ENCODE results near the gene ENOX1.

Gene ENOX1

GRCh38 chr13:43675577-43675976, 111.2 kb downstream of the ENOX1 start:
- TF ChIP-seq ARNTL (CRISPR knock-in tag; IDR thresholded peaks at IDR 0.05; ENCODE audit: borderline replicate concordance, low read depth) (no peak), ISL1 (CRISPR knock-in tag; IDR thresholded peaks at IDR 0.05) (no peak), ZNF565 (CRISPR knock-in tag; conservative IDR thresholded peaks at IDR 0.05; ENCODE audit: low read depth) (no peak), RARB (CRISPR knock-in tag; IDR thresholded peaks at IDR 0.05) (no peak), PPARA (CRISPR knock-in tag; IDR thresholded peaks at IDR 0.05; ENCODE audit: borderline replicate concordance) (no peak), BACH2 (CRISPR knock-in tag; IDR thresholded peaks at IDR 0.05; ENCODE audit: borderline replicate concordance) (no peak), CREB5 (CRISPR knock-in tag; IDR thresholded peaks at IDR 0.05; ENCODE audit: low read depth) (no peak), ESRRG (CRISPR knock-in tag; IDR thresholded peaks at IDR 0.05) (no peak), POU6F1 (CRISPR knock-in tag; IDR thresholded peaks at IDR 0.05; ENCODE audit: borderline replicate concordance, low read depth) (no peak), ZNF8 (CRISPR knock-in tag; IDR thresholded peaks at IDR 0.05) (no peak), SNAI2 (CRISPR knock-in tag; IDR thresholded peaks at IDR 0.05) (no peak)
- no peak for ATAC-seq

DNA sequence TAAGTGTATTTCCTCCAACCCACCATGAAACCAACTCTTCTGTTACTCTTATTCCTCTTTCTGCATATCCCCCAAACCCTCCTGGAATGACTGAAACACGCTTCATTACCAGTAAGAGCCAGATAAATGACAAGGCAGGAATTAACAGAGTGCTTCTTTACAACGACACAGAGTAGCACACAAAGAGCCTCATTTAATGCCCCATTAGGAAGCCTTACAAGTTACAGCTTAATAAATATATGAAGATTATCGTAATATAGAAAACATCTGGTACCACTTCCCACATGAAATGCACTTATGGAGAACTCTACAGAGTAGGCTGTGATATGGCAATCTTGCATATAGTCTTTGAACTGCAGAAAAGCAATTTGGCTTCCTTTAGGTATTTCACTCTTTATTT, 116.8 kb downstream of the ENOX1 start:
- no peak for ATAC-seq
- TF ChIP-seq CREB5 (CRISPR knock-in tag; IDR thresholded peaks at IDR 0.05; ENCODE audit: low read depth), result no peak
- no peak for TF ChIP-seq ZFP30 (CRISPR knock-in tag; IDR thresholded peaks at IDR 0.05)
- TF ChIP-seq SNAI2 (CRISPR knock-in tag; IDR thresholded peaks at IDR 0.05), result no peak
- TF ChIP-seq, protein P1, sequence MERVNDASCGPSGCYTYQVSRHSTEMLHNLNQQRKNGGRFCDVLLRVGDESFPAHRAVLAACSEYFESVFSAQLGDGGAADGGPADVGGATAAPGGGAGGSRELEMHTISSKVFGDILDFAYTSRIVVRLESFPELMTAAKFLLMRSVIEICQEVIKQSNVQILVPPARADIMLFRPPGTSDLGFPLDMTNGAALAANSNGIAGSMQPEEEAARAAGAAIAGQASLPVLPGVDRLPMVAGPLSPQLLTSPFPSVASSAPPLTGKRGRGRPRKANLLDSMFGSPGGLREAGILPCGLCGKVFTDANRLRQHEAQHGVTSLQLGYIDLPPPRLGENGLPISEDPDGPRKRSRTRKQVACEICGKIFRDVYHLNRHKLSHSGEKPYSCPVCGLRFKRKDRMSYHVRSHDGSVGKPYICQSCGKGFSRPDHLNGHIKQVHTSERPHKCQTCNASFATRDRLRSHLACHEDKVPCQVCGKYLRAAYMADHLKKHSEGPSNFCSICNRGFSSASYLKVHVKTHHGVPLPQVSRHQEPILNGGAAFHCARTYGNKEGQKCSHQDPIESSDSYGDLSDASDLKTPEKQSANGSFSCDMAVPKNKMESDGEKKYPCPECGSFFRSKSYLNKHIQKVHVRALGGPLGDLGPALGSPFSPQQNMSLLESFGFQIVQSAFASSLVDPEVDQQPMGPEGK (CRISPR knock-in tag; IDR thresholded peaks at IDR 0.05; ENCODE audit: borderline replicate concordance), result no peak
- no peak for TF ChIP-seq TCF4 (CRISPR knock-in tag; IDR thresholded peaks at IDR 0.05; ENCODE audit: borderline replicate concordance)
- TF ChIP-seq POU6F1 (CRISPR knock-in tag; IDR thresholded peaks at IDR 0.05; ENCODE audit: borderline replicate concordance, low read depth), result no peak
- TF ChIP-seq CSDC2 (CRISPR knock-in tag; IDR thresholded peaks at IDR 0.05), result no peak
- no peak for TF ChIP-seq ZNF8 (CRISPR knock-in tag; IDR thresholded peaks at IDR 0.05)
- TF ChIP-seq RARB (CRISPR knock-in tag; IDR thresholded peaks at IDR 0.05), result no peak
- TF ChIP-seq GLIS3 (CRISPR knock-in tag; IDR thresholded peaks at IDR 0.05), result no peak
- TF ChIP-seq, protein P2, sequence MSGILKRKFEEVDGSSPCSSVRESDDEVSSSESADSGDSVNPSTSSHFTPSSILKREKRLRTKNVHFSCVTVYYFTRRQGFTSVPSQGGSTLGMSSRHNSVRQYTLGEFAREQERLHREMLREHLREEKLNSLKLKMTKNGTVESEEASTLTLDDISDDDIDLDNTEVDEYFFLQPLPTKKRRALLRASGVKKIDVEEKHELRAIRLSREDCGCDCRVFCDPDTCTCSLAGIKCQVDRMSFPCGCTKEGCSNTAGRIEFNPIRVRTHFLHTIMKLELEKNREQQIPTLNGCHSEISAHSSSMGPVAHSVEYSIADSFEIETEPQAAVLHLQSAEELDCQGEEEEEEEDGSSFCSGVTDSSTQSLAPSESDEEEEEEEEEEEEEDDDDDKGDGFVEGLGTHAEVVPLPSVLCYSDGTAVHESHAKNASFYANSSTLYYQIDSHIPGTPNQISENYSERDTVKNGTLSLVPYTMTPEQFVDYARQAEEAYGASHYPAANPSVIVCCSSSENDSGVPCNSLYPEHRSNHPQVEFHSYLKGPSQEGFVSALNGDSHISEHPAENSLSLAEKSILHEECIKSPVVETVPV (CRISPR knock-in tag; IDR thresholded peaks at IDR 0.05), result no peak

DNA sequence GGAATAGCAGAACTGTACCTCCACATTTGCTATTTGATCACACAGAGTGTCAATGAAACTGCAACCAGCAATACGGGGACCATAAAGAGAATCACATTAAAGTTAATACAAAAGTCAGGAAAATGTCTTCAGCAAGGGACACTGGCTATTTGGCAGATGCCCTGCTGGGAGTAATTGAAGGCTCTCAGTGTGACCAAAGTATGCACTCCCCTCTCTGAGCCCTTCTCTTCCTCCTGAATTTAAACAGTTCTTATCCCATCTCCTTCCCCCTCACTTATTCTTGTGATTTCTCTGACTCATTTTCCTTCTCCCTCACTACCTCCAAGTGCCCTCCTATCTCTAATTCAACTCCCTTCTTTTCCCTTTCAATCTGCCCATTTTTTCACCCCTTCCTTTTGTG, 117.7 kb downstream of the ENOX1 start:
- TF ChIP-seq ISL1 (CRISPR knock-in tag; IDR thresholded peaks at IDR 0.05), result no peak
- no peak for TF ChIP-seq ZNF8 (CRISPR knock-in tag; IDR thresholded peaks at IDR 0.05)
- TF ChIP-seq TSHZ2 (CRISPR knock-in tag; IDR thresholded peaks at IDR 0.05), result no peak
- no peak for TF ChIP-seq TOX (CRISPR knock-in tag; IDR thresholded peaks at IDR 0.05; ENCODE audit: borderline replicate concordance)
- TF ChIP-seq SNAI2 (CRISPR knock-in tag; IDR thresholded peaks at IDR 0.05), result no peak
- TF ChIP-seq ZNF70 (CRISPR knock-in tag; IDR thresholded peaks at IDR 0.05), result no peak
- no peak for ATAC-seq
